ENCODE measurements around the gene FAAH. TPM values are rescaled to one million over a fixed set of nuclear protein-coding genes. Genes with fewer than 3 reads are reported as not detected.
A peak's percentile ranks its signal among the peaks of the same experiment; 100 is the strongest.

Gene FAAH
- total RNA-seq, 1 experiment from 2014 or later, result 2.0 TPM

- ATAC-seq (no peak), DNase-seq (no peak)
- CTCF ChIA-PET, result no interaction called here
- intact Hi-C loops (cut with micrococcal nuclease), result no loop called here
- no peak overlapping the region for H2AFZ ChIP-seq (ENCODE audit: low read length)
- H3K36me3 ChIP-seq (ENCODE audit: low read depth, low read length), result peaks cover 8% of the 10 kb centered on the region; the same call in 1 of the 2 replicates
- no peaks in the 10 kb centered on the region for H3K9me2 ChIP-seq (replicated peaks; ENCODE audit: low read length)
- POLR2A ChIA-PET (ENCODE audit: unreplicated experiment), result no interaction called here
- H4K20me1 ChIP-seq (ENCODE audit: low read length), result no peaks in the 10 kb centered on the region
- H3K4me3 ChIP-seq (ENCODE audit: low read length), result no peak overlapping the region
- no peaks in the 10 kb centered on the region for H3K4me1 ChIP-seq (ENCODE audit: insufficient read depth, low read length)
- TF ChIP-seq EZH2 (IDR thresholded peaks at IDR 0.05; ENCODE audit: low read length, unreplicated experiment), result no peak
- no peak for TF ChIP-seq EZH2phosphoT487 (IDR thresholded peaks at IDR 0.05; ENCODE audit: borderline replicate concordance, low read length)
- no peak for TF ChIP-seq CTCF (conservative IDR thresholded peaks at IDR 0.05; ENCODE audit: low read depth, low read length)
- no peak overlapping the region for H3K4me2 ChIP-seq (ENCODE audit: low read length)
- H3K9ac ChIP-seq (ENCODE audit: low read length), result no peak overlapping the region
- BruUV-seq (replicated peaks), result no TSS peak
- H3K27me3 ChIP-seq (ENCODE audit: low read length), result no peaks in the 10 kb centered on the region
- H3K9me3 ChIP-seq (ENCODE audit: low read length), result peaks cover 9% of the 10 kb centered on the region; the same call in 1 of the 2 replicates
- H3K79me2 ChIP-seq (ENCODE audit: low read length), result no peaks in the 10 kb centered on the region
- no peak overlapping the region for H3K27ac ChIP-seq (ENCODE audit: low read length)
- no peaks in the 10 kb centered on the region for H3F3A ChIP-seq (ENCODE audit: low read length, unreplicated experiment)
Measured at GRCh38 chr1:46394872-46395465, 852 bp downstream of the FAAH start.

GRCh38 chr1:46396441-46397398 lies 2.6 kb downstream of the FAAH start:
- H3K4me3 ChIP-seq (ENCODE audit: low read length), result no peak overlapping the region
- ATAC-seq (peak; percentile 27), DNase-seq (no peak)
- peaks cover 8% of the 10 kb centered on the region; the same call in 1 of the 2 replicates for H3K36me3 ChIP-seq (ENCODE audit: low read depth, low read length)
- intact Hi-C loops (cut with micrococcal nuclease), result no loop called here
- no peak overlapping the region for H2AFZ ChIP-seq (ENCODE audit: low read length)
- CTCF ChIA-PET, result no interaction called here
- peaks cover 9% of the 10 kb centered on the region; the same call in 1 of the 2 replicates for H3K9me3 ChIP-seq (ENCODE audit: low read length)
- TF ChIP-seq EZH2 (IDR thresholded peaks at IDR 0.05; ENCODE audit: low read length, unreplicated experiment) (no peak), CTCF (conservative IDR thresholded peaks at IDR 0.05; ENCODE audit: low read depth, low read length) (no peak), EZH2phosphoT487 (IDR thresholded peaks at IDR 0.05; ENCODE audit: borderline replicate concordance, low read length) (no peak)
- H3K9me2 ChIP-seq (replicated peaks; ENCODE audit: low read length), result no peaks in the 10 kb centered on the region
- no peaks in the 10 kb centered on the region for H4K20me1 ChIP-seq (ENCODE audit: low read length)
- H3F3A ChIP-seq (ENCODE audit: low read length, unreplicated experiment), result no peaks in the 10 kb centered on the region
- H3K79me2 ChIP-seq (ENCODE audit: low read length), result no peaks in the 10 kb centered on the region
- POLR2A ChIA-PET (ENCODE audit: unreplicated experiment), result no interaction called here
- no peak overlapping the region for H3K27ac ChIP-seq (ENCODE audit: low read length)
- no peak overlapping the region for H3K9ac ChIP-seq (ENCODE audit: low read length)
- H3K4me1 ChIP-seq (ENCODE audit: insufficient read depth, low read length), result peaks cover under 1% of the 10 kb centered on the region; the same call in 1 of the 2 replicates
- H3K4me2 ChIP-seq (ENCODE audit: low read length), result no peak overlapping the region
- BruUV-seq (replicated peaks), result no TSS peak
- H3K27me3 ChIP-seq (ENCODE audit: low read length), result no peaks in the 10 kb centered on the region
